SU-DHL-6 (cell line): ENCODE measurements around the gene CFAP100.

Experiments
- H2AFZ ChIP-seq: fragments of 200-600 bp; sonication (generic); 2 replicates; pipeline ENCODE4 v1.6.1; 2014; ENCODE audit warnings: low read depth, mild to moderate bottlenecking, moderate library complexity, mixed read lengths, antibody characterized with exemption, low read length; ENCODE audit not compliant: severe bottlenecking
- H3F3A ChIP-seq: fragments of 200-600 bp; shearing (Covaris generic); 2 replicates; pipeline ENCODE4 v1.6.0; 2016; ENCODE audit warnings: antibody characterized with exemption, mild to moderate bottlenecking; ENCODE audit not compliant: insufficient read depth
- H3K27ac ChIP-seq: fragments of 200-600 bp; sonication (generic); 2 replicates; pipeline ENCODE4 v1.5.1; 2016; ENCODE audit warnings: low read depth, mild to moderate bottlenecking, low read length, moderate library complexity, mixed read lengths
- H3K27me3 ChIP-seq: fragments of 200-600 bp; sonication (generic), shearing (Covaris generic); 2 replicates; pipeline ENCODE4 v1.6.0; 2014; ENCODE audit warnings: mild to moderate bottlenecking, low read length
- H3K36me3 ChIP-seq: fragments of 200-600 bp; sonication (generic); 2 replicates; pipeline ENCODE4 v1.6.1; 2014; ENCODE audit warnings: mild to moderate bottlenecking, low read length, mixed read lengths
- H3K4me2 ChIP-seq: fragments of 300-600, 200-600 bp; shearing (Covaris generic), sonication (generic); 2 replicates; pipeline ENCODE4 v1.6.0; 2014; ENCODE audit warnings: low read length, low read depth, mild to moderate bottlenecking; ENCODE audit not compliant: poor library complexity, severe bottlenecking
- H3K4me3 ChIP-seq: fragments of 200-600 bp; sonication (generic); 2 replicates; pipeline ENCODE4 v1.5.1; 2014; ENCODE audit warnings: antibody characterized with exemption, low read length, mild to moderate bottlenecking, mixed read lengths; ENCODE audit not compliant: insufficient read depth, poor library complexity, severe bottlenecking
- H3K79me2 ChIP-seq: fragments of 200-600 bp; sonication (generic); 2 replicates; pipeline ENCODE4 v1.6.1; 2014; ENCODE audit warnings: mild to moderate bottlenecking, low read length, moderate library complexity; ENCODE audit not compliant: insufficient read depth
- H3K9ac ChIP-seq: fragments of 200-600 bp; sonication (generic); 2 replicates; pipeline ENCODE4 v1.7.0; 2014; ENCODE audit warnings: mild to moderate bottlenecking, low read length
- H3K9me2 ChIP-seq: fragments of 200-600 bp; sonication (generic); replicated peaks from 2 replicates; pipeline ENCODE4 v1.6.1; 2014; ENCODE audit warnings: low read length; ENCODE audit not compliant: insufficient read depth
- H3K9me3 ChIP-seq: fragments of 200-600 bp; sonication (generic); 2 replicates; pipeline ENCODE4 v1.6.1; 2014; ENCODE audit warnings: low read length, mixed read lengths; ENCODE audit not compliant: insufficient read depth
- H4K20me1 ChIP-seq: fragments of 200-600 bp; sonication (generic); 2 replicates; pipeline ENCODE4 v1.6.1; 2014; ENCODE audit warnings: low read depth, mild to moderate bottlenecking, antibody characterized with exemption, low read length, moderate library complexity, mixed read lengths
- CTCF ChIP-seq: fragments of 200-600 bp; sonication (generic); IDR thresholded peaks from one replicate; pipeline ENCODE4 v1.5.1; 2017; ENCODE audit warnings: antibody characterized with exemption, mild to moderate bottlenecking, low read length, moderate library complexity; ENCODE audit not compliant: insufficient read depth, poor library complexity, severe bottlenecking
- EZH2phosphoT487 ChIP-seq: fragments of 200-600 bp; sonication (generic), shearing (Covaris generic); conservative IDR thresholded peaks from 2 replicates; pipeline ENCODE4 v1.6.1; 2018; ENCODE audit warnings: mild to moderate bottlenecking, antibody characterized with exemption, low read length, moderate library complexity, mixed read lengths

The CFAP100 gene

GRCh38 chr3:126480206-126480605 is 85.5 kb downstream of the CFAP100 start:
- TF ChIP-seq EZH2phosphoT487 (no peak), CTCF (no peak)
- Histone ChIP-seq H3F3A (no peaks in the 10 kb centered on the region), H2AFZ (no peak overlapping the region)

GRCh38 chr3:126480861-126481260 is 86.2 kb downstream of the CFAP100 start:
- Histone ChIP-seq H3K27me3 (no peaks in the 10 kb centered on the region), H3K9ac (no peak overlapping the region), H3K4me2 (no peak overlapping the region)

More at GRCh38 chr3:126480206-126480605, 85.5 kb downstream of the CFAP100 start:
- Histone ChIP-seq H3K9me2 (no peaks in the 10 kb centered on the region), H3K9ac (no peak overlapping the region), H3K27ac (no peak overlapping the region), H3K4me2 (no peak overlapping the region), H3K9me3 (no peaks in the 10 kb centered on the region), H3K36me3 (no peaks in the 10 kb centered on the region), H4K20me1 (no peaks in the 10 kb centered on the region), H3K79me2 (no peaks in the 10 kb centered on the region), H3K4me3 (no peak overlapping the region), H3K27me3 (no peaks in the 10 kb centered on the region)

GRCh38 chr3:126481808-126482502 is 87.2 kb downstream of the CFAP100 start:
- Histone ChIP-seq H3K9ac (no peak overlapping the region), H3K9me3 (no peaks in the 10 kb centered on the region), H3K79me2 (no peaks in the 10 kb centered on the region), H3F3A (no peaks in the 10 kb centered on the region), H3K36me3 (no peaks in the 10 kb centered on the region), H3K27me3 (no peaks in the 10 kb centered on the region), H3K27ac (no peak overlapping the region), H4K20me1 (no peaks in the 10 kb centered on the region), H3K4me2 (no peak overlapping the region), H3K9me2 (no peaks in the 10 kb centered on the region), H2AFZ (no peak overlapping the region), H3K4me3 (no peak overlapping the region)
- TF ChIP-seq CTCF: no peak
- no peak for TF ChIP-seq EZH2phosphoT487

More at GRCh38 chr3:126480861-126481260, 86.2 kb downstream of the CFAP100 start:
- H3F3A ChIP-seq: no peaks in the 10 kb centered on the region
- TF ChIP-seq EZH2phosphoT487: no peak
- TF ChIP-seq CTCF: no peak
- no peak overlapping the region for H3K4me3 ChIP-seq
- H3K36me3 ChIP-seq: no peaks in the 10 kb centered on the region
- no peaks in the 10 kb centered on the region for H3K79me2 ChIP-seq
- H3K27ac ChIP-seq: no peak overlapping the region
- H4K20me1 ChIP-seq: no peaks in the 10 kb centered on the region
- no peaks in the 10 kb centered on the region for H3K9me2 ChIP-seq
- H3K9me3 ChIP-seq: no peaks in the 10 kb centered on the region
- H2AFZ ChIP-seq: no peak overlapping the region
